Lower leg skin (tissue), 4 donors: ENCODE data around the gene ATG2B. TPM values are rescaled to one million over a fixed set of nuclear protein-coding genes. Genes with fewer than 3 reads are reported as not detected.

ENCODE experiments used
- DNase-seq, 2 donors: peaks; one replicate each; pipeline ENCODE4 v3.0.0-alpha.2; 2019; ENCODE audit warnings: low spot score in 2 of 2
- H3K4me3 ChIP-seq: fragments of 200-600 bp; sonication (generic); 2 replicates; pipeline ENCODE4 v1.5.1; 2017; ENCODE audit warnings: mild to moderate bottlenecking, low read depth; ENCODE audit not compliant: poor library complexity, severe bottlenecking
- CTCF ChIP-seq, 3 donors: fragments of 450-650 bp; IDR thresholded peaks; one replicate each; pipeline ENCODE4 v1.5.1; 2016; ENCODE audit warnings: antibody characterized with exemption in 3 of 3, mild to moderate bottlenecking in 3 of 3, moderate library complexity in 2 of 3
- POLR2A ChIP-seq, 2 donors: fragments of 450-650 bp; IDR thresholded peaks; one replicate each; pipeline ENCODE4 v1.6.1; 2016 to 2017; ENCODE audit warnings: antibody characterized with exemption in 2 of 2, mild to moderate bottlenecking in 1 of 2, moderate library complexity in 1 of 2
- WGBS, 2 donors: methylation state at CpG; one replicate each; pipeline ENCODE4 v1.1.5; 2018; 5-methylcytosine and 5-hydroxymethylcytosine counted together
- intact Hi-C: fragments of 100-400 bp; cut with DNase I; formaldehyde crosslinking; loops from one replicate; pipeline ENCODE4 v1.15.0; 2023; ENCODE audit warnings: low total_unique reads
- total RNA-seq, 4 donors: library from RNA; depleted of rRNA; stranded (reverse); fragments of >200 nt; gene quantifications; one replicate each; pipeline ENCODE4 v1.1.0, GENCODE V29; 2016

The ATG2B gene
- total RNA-seq, 4 donors from 2014 or later, result 23.8 to 44.8 (median 30.9) TPM

- WGBS, 2 donors, result 92% methylated on average over 4 of the region's 4 CpGs
- intact Hi-C loops, result loop anchor here (10.0 kb wide), 1 partner anchor 127 kb away; no protein-coding TSS in a partner anchor
- no peak overlapping the region for H3K4me3 ChIP-seq
- DNase-seq, result no peak
- no peak for TF ChIP-seq POLR2A (IDR thresholded peaks at IDR 0.05)
- no peak for TF ChIP-seq CTCF (IDR thresholded peaks at IDR 0.05)
Observed at GRCh38 chr14:96297997-96298515, 65.1 kb downstream of the ATG2B start.

DNA sequence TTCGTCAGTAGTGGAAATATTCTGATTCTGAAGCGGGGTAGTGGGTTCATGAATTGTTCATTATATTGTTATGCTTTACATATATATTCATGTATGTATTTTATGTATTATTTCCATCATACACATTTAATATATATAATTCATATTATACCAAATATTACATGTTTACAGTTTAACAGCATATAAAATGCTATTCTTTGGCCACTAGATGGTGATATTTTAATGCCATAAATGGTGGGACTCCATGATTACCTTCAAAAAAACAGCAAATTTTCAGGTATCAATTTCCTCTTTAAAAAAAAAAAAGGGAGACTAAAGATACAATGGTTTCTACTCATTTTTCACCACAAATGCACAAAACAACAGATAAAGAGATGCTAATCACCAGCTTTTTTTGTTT is 66.1 kb downstream of the ATG2B start:
- DNase-seq, result no peak
- TF ChIP-seq POLR2A (IDR thresholded peaks at IDR 0.05) (no peak), CTCF (IDR thresholded peaks at IDR 0.05) (no peak)
- intact Hi-C loops, result loop anchor here (10.0 kb wide), 1 partner anchor 128 kb away; no protein-coding TSS in a partner anchor
- WGBS, 2 donors, result 93 to 98% methylated on average over 2 of the region's 2 CpGs
- H3K4me3 ChIP-seq, result no peak overlapping the region

- WGBS, 2 donors, result 76 to 96% methylated on average over 7 of the region's 7 CpGs
- intact Hi-C loops, result loop anchor here (10.0 kb wide), 1 partner anchor 131 kb away; no protein-coding TSS in a partner anchor
- H3K4me3 ChIP-seq, result no peak overlapping the region
- DNase-seq, result no peak
- TF ChIP-seq POLR2A (IDR thresholded peaks at IDR 0.05) (no peak), CTCF (IDR thresholded peaks at IDR 0.05) (no peak)
Observed at GRCh38 chr14:96294246-96294645, 68.9 kb downstream of the ATG2B start.

- TF ChIP-seq POLR2A (IDR thresholded peaks at IDR 0.05) (no peak), CTCF (IDR thresholded peaks at IDR 0.05) (no peak)
- intact Hi-C loops, result loop anchor here (10.0 kb wide), 1 partner anchor 283 kb away; no protein-coding TSS in a partner anchor
- 76 to 92% methylated on average over 1 of the region's 1 CpG for WGBS, 2 donors
- no peak overlapping the region for H3K4me3 ChIP-seq
- DNase-seq, result no peak
Observed at GRCh38 chr14:96287856-96288255, 75.3 kb downstream of the ATG2B start.

GRCh38 chr14:96286251-96286650 is 76.9 kb downstream of the ATG2B start:
- no peak for DNase-seq
- WGBS, 2 donors, result 74 to 84% methylated on average over 1 of the region's 1 CpG
- no peak for TF ChIP-seq CTCF (IDR thresholded peaks at IDR 0.05)
- TF ChIP-seq POLR2A (IDR thresholded peaks at IDR 0.05), result no peak
- H3K4me3 ChIP-seq, result no peak overlapping the region
- intact Hi-C loops, result loop anchor here (10.0 kb wide), 1 partner anchor 281 kb away; no protein-coding TSS in a partner anchor

DNA sequence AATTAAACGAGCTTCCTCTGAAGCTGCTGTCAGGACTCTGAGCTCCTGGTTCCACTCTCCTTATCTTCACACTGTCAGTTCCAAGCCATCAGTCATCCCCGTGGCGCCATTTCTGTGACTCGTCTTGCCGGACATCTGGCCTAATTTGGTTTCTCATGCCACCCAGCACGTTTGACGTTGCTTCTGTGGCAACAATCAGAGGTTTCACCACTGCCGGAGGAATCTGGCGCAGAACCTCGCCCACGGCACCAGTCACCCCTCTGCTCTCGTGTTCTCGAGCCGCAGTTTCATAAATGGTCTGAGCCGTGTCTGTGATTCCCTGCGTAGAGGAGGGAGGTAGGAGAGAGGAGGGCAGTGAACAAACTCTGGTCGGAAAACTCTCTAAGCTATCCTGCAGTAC is 77.5 kb downstream of the ATG2B start:
- H3K4me3 ChIP-seq, result no peak overlapping the region
- TF ChIP-seq CTCF (IDR thresholded peaks at IDR 0.05) (no peak), POLR2A (IDR thresholded peaks at IDR 0.05) (no peak)
- no peak for DNase-seq
- intact Hi-C loops, result loop anchor here (10.0 kb wide), 1 partner anchor 281 kb away; no protein-coding TSS in a partner anchor
- WGBS, 2 donors, result 78 to 80% methylated on average over 17 of the region's 17 CpGs
